Ureter (tissue), 1 donor: ENCODE data around the gene HDAC9. TPM values are rescaled to one million over a fixed set of nuclear protein-coding genes. Genes with fewer than 3 reads are reported as not detected.
"Not testable (repeated sequence)": the region's sequence is repeated elsewhere in the genome, so short reads cannot be mapped to it uniquely, and the experiment has no call there.

ENCODE experiments used
- DNase-seq: peaks from one replicate; pipeline ENCODE4 v3.0.0-alpha.2; 2020; ENCODE audit warnings: low spot score
- total RNA-seq: library from RNA; stranded (reverse); gene quantifications from one replicate; pipeline ENCODE4 v1.2.4, GENCODE V29; 2023
- donor health status: DM: yes; HTN: yes; CAD: no.

Gene HDAC9
- total RNA-seq, 1 donor from 2014 or later = 20.0 TPM

DNA sequence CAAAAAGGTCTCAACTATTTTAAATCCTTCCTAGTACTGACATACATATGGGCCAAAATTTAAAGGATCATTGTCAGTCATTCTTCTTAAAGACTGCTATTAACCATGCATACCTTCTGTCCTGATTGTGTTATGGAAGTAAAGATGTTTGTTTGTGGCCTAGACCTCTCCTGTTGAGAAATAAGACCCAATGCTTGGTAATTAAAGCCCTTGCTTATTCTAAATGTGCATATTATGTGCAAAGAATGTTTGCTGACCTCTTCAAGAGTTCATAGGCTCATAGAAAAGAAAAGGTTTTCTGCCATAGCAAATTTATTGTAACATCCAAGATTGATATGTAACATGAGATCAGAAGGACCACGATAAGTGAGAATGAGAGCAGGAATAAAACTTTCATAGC is 476.3 kb downstream of the HDAC9 start:
- DNase-seq = no peak

DNA sequence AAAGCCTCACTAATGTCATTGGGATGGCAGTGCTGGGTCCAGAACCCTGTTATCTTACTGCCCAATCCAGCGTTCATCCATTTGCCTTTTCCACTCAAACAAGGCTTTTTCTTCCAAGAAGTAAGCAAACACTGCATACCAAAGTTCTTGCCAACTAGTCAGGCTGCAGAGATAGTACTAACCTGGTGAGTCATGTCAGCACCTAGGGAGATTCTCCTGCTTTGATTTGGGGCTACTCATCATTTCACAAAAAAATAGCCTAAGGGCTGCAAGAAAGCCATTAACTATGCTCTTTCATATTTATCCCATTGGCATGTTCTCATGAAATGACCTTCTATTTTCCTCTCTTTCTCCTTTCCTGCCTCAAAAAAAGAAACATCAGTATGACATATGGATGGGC is 479.3 kb downstream of the HDAC9 start:
- no peak for DNase-seq

DNA sequence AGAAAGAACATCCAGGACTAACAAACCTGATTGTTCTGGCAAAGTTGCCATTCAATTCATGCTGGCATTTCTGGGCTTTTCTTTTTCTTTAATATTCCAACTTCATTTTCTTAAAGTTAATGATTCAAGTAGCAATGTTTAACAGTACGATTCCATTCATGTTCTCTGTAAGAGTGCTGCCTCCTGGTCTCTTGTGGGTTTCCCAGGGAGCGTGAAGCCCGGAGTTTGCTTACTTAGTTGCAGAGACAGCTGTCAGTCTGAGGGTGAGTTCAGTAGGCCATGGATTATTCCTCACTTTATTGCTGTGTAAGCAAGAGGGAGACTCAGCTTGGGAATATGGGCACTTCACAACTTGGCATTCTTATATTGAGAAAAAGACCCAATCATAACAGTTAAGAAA is 479.7 kb downstream of the HDAC9 start:
- no peak for DNase-seq

DNA sequence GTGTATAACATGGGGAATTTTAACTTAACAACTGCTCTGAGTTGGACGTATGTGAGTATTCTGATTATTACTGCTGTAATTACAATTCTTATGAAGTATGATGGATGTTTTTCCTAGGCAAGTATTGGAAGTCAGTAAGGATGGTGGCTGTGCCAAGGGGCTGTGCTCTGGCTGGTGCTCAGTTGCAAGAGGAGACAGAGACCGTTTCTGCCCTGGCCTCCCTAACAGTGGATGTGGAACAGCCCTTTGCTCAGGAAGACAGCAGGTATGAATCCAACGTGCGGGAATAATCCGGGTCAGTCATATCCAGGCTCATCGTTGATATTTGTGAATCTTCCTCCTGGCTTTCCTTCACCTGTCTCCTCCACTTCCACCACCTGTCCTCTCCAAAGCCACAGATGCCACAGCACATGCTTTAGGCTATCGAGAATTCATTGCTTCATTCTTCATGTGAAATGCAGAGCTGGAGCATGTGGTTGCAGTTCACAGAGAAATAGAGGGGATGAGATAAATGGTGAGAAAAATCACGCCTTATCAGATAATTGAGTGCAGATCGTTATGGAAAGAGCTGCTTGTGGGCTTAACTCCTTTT is 480.2 kb downstream of the HDAC9 start:
- no peak for DNase-seq

DNA sequence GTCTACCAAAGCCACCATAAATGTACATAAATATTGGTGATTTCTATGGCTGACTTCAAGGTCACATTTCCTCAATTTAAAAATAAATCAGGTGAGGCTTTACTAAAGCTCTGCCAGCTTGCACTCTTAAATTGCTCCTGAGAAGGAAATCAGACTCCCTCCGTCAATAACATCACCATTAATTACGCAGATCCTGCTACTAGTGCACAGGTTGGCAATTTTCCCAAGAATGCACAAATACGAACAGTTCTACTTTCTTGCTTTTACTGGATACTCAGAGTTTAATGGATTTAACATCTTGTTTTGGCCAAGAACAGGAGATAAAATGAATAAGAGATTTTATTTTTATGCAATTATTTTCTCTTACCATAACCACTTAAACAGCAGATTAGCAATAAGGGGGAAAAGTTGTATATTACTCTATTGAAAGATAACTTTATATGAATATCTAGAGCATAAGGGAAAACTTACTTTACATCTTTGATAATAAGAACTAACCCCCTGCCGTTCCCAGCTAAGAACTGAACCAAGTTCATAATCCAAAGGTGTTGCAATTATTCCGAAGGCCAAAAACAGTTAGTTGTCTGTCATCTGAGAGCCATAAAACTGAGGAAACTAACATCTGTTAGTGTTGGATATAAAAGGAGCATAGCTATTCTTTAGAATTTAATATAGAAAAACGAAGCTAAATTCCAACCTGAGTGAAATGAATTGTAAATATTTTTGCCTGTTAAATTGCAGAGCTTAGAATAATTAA is 481.3 kb downstream of the HDAC9 start:
- DNase-seq = no peak

DNA sequence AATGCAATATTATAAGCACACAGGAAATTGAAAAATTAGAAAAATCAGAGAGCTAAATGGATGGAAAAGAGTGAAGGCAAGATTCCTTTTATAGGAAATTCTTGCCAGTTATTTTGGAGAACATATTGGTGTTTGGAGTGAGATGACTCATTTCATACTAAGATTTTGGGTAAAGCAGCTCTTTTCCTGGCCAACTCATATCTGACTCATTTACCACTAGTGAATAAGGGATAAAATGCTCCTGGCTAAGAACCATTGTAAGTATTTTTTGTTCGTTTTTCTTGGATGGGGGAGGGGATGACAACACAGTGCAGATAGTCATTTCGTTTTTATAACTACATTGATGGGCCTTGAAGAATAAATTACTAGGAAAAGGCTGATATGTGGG is 482.6 kb downstream of the HDAC9 start:
- DNase-seq = no peak

DNA sequence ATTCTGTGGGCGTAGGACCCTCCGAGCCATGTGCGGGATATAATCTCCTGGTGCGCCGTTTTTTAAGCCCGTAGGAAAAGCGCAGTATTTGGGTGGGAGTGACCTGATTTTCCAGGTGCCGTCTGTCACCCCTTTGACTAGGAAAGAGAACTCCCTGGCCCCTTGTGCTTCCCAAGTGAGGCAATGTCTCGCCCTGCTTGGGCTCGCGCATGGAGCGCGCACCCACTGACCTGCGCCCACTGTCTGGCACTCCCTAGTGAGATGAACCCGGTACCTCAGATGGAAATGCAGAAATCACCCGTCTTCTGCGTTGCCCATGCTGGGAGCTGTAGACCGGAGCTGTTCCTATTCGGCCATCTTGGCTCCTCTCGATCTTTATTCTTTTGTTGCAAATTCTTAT is 495.2 kb downstream of the HDAC9 start:
- DNase-seq = not testable (repeated sequence)

DNA sequence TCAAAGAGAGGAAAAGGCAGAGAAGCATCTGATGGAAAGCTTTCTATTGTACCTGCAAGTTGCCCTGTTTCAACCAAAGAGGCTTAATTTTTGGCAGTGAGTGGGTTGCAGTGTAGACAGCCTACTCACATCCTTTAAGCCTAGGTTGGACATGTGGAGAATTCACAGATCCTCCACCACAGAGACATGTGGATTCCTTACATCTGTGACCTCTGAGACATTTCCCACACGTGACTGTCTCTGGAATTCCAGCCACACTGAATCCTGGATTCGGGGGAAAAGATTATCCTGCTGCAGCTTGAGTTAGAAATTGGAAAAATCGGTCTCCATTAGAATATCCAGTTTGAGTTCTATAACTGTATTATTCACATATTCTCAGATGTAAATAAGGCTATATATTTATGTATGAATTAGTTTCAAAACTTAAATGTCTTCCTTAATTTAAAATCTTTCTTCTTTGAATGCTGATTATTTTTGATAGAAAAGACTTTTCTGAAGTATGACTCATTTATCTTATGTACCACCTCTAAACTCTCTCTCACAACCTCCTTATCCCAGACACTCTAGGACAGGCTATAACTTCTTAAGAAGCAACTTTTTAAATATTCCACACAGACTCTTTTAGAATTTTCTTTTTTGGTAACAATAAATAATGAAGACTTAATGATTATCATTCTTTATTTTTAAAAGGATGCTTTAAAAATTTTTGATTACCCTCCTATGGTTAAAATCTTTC is 498.6 kb downstream of the HDAC9 start:
- no peak for DNase-seq

DNA sequence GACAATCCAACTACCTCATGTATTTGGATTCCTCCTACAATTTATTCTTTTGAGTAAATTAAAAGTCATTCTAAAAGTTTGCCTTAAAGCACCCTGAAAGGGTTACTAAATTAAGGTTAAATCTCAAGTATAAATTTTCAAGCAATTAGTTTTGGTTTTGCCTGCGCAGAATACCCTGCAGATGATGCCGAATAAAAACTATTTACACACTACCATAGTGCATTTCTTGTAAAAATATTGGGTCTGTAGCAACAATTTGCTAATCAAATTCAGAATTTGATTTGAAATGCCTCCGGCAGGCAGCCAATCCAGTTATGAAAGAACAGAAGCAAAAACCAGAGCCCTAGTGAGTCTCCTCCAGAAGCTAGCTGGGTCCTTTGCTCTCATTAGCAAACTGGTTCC is 499.7 kb downstream of the HDAC9 start:
- DNase-seq = no peak

DNA sequence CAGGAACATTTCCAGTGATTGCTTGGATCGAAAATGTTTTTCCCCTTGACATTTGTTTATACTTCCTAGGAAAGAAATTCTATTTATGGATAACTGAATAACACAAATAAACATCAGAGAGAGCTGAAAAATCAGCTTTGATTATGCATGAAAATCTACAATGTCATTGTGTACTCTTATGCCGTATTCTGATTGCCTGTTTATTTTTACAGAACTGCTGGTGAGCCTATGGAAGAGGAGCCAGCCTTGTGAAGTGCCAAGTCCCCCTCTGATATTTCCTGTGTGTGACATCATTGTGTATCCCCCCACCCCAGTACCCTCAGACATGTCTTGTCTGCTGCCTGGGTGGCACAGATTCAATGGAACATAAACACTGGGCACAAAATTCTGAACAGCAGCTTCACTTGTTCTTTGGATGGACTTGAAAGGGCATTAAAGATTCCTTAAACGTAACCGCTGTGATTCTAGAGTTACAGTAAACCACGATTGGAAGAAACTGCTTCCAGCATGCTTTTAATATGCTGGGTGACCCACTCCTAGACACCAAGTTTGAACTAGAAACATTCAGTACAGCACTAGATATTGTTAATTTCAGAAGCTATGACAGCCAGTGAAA is 500.4 kb downstream of the HDAC9 start:
- no peak for DNase-seq

DNA sequence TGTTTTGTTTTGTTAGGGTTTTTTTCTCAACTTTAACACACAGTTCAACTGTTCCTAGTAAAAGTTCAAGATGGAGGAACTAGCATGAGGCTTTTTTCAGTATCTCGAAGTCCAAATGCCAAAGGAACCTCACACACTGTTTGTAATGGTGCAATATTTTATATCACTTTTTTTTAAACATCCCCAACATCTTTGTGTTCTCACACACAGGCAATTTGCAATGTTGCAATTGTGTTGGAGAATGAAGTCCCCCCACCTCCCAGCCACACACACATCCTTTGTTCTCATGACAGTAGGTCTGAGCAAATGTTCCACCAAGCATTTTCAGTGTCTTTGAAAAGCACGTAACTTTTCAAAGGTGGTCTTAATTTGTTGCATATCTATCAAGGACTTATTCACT is 501.0 kb downstream of the HDAC9 start:
- DNase-seq = no peak

DNA sequence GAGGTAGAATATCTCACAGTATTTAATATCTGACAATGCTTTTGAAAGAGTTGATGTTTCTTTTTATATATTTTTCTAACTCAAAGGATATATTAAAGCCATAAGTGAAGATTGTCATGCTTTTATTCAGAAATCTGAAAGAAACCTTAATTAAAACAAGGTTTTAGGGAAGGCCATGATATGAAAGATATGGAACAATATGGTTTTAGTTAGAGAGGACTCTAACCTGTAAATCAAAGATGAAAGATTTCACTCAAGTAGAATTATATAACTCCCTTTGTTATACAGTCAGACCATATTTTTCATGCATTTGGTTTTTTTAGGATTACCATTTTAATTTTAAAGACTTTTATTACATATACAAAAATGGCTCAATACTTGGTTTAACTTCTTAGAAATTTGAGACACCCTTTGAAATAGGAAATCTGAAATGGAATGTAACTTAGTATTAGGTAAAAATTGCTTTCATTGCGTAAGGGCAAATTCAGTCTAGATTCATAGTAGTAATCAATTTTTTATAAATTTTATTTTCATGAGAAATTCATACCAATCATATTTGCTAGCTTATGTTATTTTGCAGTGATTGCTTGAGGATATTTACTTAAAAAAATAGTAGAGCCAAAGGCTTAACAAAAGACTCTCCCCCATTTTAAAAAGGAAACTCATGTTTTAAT is 502.1 kb downstream of the HDAC9 start:
- DNase-seq = no peak

DNA sequence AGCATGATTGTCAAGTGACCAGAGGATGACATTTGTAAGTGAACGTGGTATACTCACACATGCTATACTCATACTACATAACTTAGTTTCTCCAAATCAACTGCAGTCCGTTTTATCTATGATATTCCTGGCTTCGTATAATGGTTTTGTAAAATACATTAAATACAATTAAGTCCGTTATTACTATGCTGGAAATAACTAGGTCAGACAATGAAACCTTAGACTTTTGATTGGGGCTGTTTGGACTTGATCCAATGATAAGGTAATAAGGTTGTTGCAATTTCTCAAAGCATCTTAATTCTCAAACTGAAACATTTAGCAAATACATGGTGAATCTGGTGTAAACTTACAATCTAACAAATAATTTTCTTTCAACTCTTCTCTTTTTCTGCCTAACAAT is 504.9 kb downstream of the HDAC9 start:
- DNase-seq = no peak

DNA sequence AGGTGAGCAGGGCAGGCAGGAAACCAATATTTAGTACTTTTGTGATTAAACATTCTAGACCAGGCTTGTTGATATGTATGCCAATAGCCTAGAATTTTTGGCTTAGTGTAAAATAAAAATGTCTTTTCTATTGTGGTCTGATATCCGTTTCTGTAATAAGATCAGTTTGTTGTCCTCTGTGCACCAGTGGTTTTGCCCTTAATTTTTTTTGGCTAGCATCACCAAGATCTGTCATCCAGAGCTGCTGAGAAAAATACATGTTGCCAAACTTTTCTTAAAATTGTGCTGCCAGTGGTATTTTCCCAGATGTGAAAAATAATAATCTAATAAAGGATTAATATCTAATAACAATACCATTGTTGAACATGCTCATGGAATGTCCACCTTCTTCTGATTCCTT is 506.3 kb downstream of the HDAC9 start:
- DNase-seq = no peak

DNA sequence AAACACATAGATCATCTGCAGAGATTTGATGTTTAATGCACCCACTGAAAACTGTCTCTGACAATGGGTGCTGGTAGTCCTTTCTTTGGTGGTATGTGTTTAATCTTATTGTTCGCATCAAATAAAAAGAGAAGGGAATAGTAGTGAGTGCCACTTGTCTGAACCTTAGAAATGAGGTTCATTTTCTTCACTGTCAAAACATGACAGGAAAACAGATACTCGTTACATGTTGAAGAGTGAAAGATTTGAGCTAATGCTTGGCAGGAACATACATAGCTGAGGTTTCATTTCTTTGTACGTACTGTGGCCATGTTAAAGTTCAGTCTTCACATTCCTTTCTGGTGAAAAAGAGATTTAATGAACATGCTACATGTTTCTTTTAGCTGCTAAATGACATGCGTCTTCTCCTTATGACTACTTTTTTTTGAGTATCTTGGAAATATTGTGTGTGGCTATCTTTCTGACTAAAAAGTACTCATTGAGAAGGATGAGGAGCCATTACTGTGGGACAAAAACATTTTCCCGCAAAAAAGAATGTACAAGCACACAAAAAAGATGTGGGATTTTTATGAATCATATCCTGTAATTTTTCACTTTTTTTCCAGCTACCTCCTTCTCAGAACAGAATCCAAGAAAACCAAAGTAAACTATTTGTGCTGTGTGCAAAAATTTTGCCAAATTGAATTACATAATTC is 513.8 kb downstream of the HDAC9 start:
- no peak for DNase-seq

DNA sequence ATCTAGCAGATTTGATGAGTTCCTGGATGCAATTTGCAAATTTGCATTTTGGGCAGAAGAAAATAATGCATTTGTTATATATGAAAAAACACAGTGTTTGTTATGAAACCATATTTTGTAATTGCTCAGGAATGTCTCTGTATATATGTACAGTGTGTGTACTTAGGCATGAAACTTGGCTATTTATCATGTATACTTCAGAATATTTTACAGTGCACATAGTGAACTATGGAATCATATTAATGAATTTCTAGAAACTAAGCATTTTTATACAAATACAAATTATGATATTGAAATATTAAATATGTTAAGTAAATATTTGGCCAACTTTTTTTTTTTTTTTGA is 514.4 kb downstream of the HDAC9 start:
- no peak for DNase-seq

DNA sequence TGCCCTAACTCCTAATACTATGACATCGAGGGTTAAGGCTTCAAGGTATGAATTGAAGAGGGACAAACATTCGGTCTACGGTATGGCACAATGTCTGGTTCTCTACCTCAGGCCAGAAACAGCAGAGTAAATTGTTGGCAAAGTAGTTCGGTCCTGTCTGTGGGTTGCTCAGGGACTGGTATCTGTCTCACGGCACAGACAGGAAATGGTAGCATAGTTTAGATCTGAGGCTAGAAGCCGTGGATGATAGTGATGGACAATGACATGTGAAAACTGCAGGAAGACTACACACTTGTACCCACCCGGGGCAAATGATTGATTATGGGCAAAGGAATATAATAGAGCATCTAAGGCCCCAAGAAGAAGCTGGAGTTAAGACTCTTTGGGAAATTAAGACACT is 515.7 kb downstream of the HDAC9 start:
- DNase-seq = no peak

DNA sequence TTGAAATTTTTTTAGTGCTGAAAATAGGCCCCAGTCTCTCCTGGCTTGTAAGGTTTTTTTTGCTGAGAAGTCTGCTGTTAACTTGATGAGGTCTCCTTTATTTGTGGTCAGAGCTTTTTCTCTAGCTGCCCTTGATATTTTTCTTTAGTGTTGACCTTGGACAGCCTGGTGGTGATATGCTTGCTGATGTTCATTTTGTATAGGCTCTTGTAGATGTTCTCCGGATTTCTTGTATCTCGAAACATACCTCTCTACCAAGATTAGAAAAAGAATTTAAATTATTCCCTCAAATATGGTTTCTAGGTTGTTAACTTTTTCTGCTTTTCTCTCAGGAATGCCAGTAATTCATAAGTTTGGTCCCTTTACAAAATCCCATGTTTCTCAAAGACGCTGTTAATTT is 519.5 kb downstream of the HDAC9 start:
- no peak for DNase-seq

DNA sequence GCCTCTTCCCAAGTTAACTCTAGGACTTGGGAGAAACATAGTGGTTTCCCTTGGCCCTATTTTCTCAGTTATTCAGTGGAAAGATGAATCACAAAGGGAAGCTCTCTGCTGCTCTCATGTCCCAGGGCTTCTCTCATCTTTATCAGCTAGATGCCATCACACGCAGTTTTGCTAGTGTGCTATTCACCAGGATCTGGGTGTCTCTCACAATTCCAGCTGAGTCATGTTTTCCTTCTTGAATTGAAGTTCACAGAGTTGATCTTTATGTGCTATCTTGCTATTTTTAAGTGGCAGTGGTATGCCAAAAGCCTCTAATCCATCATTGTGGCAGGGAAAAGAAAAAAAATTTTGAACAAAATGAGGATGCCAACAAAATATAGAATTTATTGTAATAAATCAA is 520.6 kb downstream of the HDAC9 start:
- no peak for DNase-seq

DNA sequence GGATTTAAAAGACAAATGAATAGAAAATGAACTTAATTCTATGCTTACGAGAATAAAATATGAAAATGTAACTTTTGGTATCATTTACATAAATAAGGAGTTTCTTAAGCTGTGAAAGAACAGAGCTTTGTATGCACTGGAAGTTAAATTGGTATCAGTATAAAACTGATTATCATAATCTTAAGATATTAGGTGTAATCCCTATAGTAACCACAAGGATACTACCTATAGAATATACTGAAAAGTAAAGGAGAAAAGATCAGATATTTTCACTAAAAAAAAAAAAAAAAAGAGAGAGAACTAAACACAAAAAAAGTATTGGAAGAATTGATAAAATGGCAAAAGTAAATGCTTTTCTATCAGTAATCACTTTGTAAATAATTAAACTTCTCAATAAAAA is 521.8 kb downstream of the HDAC9 start:
- no peak for DNase-seq

DNA sequence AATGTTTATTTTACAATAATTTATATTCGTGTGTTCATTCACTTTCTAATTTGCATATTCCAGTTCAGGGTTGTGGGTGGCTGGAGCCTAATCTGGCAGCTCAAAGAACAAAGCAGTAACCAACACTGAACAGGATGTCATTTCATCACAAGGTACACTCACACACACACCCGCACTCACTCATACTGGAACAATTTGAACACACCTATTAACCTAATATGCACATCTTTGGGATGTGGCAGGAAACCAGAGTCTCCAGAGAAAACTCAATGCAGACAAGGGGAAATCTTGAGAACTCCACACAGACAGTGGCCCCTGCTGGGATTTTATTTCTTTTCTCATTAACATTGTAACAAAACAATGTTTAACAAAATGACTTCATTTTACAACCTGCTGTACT is 524.5 kb downstream of the HDAC9 start:
- DNase-seq = no peak

DNA sequence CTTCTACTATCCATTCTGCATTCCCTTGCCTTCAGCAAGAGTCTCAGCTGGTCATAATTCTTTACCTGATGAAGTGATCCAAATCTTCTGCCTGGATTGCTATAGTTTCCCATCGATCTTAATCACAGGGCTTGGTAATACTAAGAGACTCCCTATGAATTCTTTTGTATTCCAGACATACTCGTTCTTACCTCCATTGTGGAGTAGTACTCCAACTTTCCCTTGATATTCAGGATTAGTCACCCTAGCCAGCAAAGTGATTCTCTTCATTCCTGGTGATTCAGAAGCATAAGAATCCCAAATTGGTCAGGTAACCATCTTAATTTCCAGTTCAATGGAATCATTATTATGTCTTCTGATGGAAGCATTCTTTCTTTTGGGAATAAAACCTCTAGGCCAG is 525.2 kb downstream of the HDAC9 start:
- no peak for DNase-seq
